HG03039 (cell line): Measurements from ENCODE around the gene TAF1C.
"Not testable (repeated sequence)": the region's sequence is repeated elsewhere in the genome, so short reads cannot be mapped to it uniquely, and the experiment has no call there.

Source experiments
- ATAC-seq: cut with Tn5 transposase; IDR thresholded peaks from one replicate; pipeline ENCODE4 v1.9.1; 2021; ENCODE audit warnings: mild to moderate bottlenecking, moderate library complexity; ENCODE audit not compliant: unreplicated experiment

The TAF1C gene, protein sequence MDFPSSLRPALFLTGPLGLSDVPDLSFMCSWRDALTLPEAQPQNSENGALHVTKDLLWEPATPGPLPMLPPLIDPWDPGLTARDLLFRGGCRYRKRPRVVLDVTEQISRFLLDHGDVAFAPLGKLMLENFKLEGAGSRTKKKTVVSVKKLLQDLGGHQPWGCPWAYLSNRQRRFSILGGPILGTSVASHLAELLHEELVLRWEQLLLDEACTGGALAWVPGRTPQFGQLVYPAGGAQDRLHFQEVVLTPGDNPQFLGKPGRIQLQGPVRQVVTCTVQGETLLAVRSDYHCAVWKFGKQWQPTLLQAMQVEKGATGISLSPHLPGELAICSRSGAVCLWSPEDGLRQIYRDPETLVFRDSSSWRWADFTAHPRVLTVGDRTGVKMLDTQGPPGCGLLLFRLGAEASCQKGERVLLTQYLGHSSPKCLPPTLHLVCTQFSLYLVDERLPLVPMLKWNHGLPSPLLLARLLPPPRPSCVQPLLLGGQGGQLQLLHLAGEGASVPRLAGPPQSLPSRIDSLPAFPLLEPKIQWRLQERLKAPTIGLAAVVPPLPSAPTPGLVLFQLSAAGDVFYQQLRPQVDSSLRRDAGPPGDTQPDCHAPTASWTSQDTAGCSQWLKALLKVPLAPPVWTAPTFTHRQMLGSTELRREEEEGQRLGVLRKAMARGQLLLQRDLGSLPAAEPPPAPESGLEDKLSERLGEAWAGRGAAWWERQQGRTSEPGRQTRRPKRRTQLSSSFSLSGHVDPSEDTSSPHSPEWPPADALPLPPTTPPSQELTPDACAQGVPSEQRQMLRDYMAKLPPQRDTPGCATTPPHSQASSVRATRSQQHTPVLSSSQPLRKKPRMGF

DNA sequence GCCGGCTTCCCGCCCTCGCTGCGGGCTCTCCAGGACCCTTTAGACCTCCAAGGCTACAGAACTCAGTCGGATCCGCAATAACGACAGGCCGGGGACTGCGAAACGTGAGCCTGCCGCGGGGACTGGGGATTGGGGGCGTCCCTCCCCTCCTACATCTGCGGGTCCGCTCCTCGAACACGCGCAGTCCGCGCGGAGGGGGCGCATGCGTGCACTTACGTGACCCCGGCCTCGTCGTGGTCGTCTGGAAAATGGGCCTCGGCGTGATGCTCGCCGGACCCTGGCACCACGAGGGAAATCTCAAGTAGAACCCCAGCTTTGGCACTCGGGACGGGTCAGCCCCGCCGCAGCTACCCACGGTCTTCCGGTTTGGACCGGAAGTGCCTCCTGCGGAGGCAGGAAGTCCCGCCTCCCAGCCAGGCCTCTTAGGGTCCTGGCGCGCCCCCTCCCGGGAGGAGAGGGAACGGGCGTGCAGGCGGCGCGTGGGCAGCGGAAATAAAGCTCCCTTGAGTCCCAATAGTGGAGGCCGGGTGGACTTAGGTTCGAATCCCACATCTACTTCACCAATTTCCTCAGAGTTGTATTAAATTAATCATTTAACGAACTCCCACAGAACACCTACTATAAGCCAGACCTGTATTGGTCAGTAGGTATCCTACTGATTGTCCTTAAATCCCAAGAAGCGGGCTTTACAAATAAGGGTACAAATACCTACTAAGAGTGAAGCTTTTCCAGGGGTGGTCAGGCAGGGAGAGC lies at the start of gene TAF1C:
TSS of gene TAF1C (minus strand) at position 373 of the 753 bp plus-strand sequence. CDS start 2,069 bp downstream, outside the sequence.
- peak; percentile 92 for ATAC-seq

DNA sequence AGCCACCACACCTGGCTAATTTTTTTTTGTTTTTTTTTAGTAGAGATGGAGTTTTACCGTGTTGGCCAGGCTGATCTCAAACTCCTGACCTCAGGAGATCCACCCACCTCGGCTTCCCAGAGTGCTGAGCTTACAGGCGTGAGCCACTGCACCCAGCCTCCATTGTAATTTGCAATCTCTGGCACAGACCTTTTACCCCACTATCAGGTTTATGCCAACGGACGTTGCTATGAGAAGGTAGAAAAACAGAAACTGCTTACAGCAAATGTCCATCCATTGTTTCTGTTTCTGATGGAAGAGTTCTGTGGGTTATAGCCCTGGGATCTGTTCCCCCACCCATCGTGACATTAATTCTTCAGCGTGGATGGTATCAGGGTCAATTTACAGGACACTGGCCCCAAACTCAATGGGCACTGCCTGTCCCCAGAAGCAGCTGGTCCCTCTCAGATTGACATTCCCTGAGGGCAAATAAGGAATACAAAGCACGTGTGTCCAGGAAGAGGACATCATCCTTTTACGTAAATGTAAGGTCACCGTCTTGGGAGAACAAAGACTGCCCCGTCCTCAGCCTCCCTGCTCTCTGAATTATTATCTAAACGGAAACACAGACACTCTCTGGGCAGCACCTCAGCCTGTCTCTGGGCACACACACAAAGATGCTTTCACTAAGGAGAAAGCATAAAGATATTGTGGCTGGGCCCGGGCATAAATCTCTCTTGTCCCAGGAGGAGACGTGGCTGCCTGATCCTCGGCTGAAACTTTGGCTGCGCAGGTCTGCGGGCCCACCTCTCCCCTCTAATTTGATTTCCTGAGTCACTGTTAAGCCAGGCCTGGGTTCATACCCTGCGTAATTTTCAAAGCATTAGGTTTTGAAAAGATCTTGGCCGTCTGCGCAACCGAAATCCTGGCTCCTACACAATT lies 47.7 kb upstream of the TAF1C start:
- ATAC-seq, result no peak

DNA sequence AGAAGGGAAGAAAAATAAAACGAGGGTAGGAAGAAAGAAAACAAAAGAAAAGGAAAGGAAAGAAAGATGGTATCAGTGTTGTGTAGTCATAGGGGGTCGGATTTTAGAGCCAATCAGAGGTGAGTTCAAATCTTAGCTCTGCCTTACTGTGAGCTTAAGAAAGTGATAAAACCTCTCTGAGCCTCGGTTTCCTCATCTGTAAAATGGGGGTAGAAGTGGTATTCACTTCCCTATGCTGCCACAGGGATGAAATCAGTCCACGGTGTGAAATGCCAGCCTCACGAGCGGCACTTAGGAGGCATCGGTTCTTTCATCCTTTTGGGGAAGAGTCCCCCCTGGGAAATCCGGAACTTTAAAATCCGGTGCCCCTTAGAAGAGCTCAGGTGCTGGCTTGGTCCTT lies 46.9 kb upstream of the TAF1C start:
- ATAC-seq, result no peak

DNA sequence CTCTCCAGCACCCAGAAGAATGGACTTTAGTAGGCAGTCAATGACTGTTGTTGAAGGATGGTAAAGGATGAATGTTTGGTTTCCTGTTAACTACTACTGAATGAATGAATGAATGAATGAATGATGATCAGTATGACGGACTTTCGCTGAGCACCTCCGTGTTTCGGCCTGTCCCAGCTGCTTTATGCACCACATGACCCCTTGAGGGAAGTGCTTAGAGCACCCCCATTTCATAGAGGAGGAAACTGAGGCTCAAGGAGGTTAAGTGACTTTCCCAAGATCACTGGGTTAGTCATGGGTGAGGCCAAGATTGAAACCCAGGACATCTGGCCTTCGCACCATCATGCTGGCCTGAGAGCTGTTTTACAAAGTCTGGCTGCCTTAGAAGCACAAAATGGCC lies 46.1 kb upstream of the TAF1C start:
- ATAC-seq, result no peak

DNA sequence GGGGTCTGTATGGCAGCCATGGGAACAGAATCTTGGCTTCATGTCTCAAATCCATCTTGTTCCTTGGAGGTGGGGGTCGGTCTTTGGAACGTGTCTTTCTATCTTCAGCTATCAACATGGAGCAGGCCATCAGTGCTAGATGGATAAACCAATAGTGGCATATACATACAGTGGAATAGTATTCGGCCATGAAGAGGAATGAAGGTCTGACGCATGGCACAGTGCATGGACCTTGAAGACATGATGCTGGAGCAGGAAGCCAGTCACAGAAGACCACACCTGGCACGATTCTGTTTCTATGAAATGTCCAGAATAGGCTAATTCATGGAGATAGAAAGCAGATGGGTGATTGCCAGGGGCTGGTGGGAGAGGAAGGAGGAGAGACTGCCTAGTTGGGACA lies 45.2 kb upstream of the TAF1C start:
- no peak for ATAC-seq

DNA sequence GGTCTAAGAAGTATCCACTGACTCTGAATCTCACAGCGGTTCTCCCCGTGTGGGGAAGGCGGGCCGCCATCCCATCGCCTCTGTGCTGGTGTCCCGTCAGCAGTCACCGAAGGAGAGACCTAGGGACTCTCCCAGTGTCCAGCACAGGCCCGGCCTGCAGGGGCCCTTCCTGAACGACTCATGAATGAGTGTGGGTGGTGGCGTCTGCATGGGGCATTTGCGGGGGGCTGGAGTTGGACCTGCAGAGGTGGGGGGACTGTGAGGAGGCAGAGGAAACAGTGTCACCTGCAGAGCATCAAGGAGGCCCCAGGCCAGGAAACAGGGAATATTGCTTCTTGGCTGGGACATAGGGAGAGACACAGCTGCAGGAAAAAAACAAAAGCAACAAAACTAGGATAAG lies 42.6 kb upstream of the TAF1C start:
- ATAC-seq, result no peak

DNA sequence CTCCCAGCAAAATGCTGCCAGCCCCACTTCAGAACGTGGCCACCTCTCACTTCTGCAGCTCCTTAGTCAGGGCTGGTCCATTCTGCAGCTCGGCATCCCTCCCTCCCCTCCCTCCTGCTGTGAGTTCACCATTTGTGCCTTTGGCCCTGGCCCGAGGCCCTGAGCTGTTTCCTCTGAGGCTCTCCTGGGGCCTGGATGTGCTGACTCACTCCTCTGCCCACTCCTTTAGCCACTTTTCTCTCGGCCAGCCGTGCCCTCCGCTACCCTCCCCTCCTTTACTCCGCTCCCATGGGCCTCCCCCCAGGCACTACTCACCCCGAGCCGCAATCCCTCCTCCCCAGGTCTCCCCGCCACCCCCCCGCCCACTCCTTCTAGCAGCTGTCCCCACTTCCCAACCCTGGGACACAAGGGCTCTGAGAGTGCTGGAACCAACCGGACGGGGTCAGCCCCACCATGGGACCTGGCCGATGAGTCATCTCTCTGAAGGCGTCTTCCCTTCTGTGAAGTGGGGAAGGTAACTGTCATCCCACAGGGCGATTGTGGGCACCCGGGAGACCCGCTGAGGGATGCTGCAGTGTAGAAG lies 41.5 kb upstream of the TAF1C start:
- no peak for ATAC-seq

DNA sequence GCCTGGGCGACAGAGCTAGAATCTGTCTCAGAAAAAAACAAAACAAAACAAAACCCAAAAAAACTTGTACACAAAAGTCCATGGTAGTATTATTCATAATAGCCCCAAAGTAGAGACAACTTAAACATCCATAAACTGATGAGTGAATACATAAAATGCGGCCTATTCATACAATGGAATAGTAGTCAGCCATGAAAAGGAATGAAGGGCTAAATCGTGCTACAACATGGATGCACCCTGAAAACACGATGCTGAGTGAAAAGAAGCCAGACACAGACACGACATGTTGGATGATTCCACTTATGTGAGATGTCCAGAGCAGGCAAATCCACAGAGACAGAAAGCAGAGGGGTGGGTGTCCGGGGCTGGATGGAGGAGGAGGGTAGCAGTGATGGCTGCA lies 40.7 kb upstream of the TAF1C start:
- ATAC-seq, result no peak

DNA sequence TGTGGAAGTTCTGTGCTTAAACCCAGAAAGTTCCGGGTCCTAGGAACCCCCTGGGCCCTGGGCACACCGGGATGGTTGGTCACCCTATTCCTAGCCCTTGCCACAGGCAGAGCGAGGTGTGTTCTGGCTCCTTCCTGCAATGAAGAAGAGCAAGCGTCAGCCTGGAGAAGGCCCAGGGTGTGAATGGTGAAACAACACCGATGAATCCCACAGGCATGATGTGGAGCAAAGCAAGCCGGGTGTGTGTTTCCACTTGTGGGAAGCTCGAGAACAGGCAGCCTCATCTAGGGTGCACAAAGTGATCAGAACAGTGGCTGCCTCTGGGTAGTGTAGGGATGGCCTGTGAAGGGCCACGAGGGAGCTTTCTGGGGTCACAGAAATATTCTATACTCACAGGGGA lies 39.2 kb upstream of the TAF1C start:
- ATAC-seq, result no peak

DNA sequence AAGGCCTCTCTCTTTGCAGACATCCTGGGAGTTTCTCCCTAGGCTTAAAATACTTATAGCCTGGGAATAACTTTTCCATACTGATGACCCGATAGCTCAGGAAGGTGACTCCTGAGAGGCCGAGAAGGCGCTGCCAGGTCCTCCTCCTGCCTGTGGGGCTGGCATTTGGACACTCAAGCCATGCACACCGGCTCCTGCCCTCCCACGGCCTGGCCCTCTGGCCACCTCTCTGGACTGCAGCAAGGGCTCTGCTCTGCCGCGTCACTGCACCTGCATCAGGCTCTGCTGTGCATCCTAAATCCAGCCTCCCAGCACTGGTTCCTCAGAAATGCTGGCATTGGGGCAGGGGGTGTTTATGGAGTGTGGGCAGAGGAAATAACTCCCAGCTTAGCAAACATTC lies 38.7 kb upstream of the TAF1C start:
- ATAC-seq, result no peak

DNA sequence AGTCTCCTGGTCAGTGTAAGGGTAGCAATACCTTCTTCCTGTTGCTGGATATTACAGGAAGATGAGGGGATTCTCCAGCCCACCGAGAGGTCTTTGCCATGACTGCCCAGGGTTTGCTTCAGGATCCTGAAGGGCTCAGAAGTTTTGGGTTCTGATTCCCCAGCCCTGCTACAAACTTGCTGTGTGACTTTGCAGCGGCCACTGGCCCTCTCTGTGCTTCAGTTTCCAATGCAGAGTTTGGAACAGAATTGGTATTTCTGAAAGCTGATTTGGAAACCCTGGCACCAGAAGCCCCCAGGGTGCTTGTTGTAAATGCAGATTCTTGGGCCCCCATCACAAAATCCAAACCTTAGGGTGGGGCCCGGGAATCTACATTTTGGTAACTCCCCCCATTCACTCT lies 38.3 kb upstream of the TAF1C start:
- no peak for ATAC-seq

DNA sequence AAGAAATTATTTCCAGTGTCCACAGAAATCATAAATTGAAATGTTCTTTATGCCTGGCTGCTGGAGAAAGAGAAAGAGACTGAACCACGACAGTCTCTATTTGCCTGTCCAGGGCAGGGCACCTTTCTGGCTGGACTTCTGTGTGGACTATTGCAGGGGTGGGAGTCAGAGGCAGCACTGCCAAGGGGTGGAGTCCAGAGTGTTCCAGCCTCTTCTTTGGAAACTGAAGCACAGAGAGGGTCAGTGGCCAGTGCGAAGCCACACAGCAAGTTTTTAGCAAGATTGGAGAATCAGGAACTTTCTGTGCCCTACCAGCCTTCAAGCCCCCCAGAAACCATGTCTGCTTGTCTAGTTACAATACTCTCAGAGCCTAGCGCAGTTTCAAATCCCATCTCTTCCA lies 37.7 kb upstream of the TAF1C start:
- no peak for ATAC-seq

DNA sequence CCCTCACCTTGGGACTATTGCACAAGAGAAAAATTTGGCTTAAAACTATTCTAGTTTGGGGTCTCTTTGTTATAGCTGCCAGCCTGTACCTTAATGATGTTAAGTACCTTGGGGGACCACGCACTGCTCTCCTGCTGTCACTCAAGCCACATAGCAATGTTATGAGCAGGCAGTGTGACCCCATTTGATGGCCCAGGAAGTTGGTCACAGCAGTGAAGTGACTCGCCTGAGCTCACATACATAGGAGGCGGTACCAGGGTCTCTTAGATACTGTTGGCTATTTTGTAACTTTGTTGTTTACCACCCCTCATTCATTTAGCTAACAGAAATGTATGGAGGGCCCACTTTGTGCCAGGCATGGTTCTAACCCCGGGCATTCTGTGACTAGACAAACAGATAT lies 36.6 kb upstream of the TAF1C start:
- no peak for ATAC-seq

DNA sequence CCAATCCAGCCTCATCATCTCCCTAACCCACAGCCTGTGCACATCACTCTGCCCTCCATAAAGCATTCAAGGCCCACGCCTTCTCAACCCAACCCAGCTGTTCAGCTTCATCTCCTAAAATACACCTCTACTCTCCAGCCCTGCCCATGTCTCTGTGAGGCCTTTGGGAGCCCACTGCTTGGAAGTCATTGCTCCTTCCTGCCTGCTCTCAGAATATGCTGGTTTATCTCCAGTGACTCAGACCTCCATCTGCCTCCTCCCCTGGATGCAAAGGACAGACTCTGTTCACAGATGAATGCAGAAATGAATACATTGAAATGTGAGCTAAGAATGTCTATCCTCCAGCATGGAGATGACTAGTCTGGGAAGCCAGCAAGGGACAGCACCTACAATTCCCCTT lies 34.0 kb upstream of the TAF1C start:
- no peak for ATAC-seq

DNA sequence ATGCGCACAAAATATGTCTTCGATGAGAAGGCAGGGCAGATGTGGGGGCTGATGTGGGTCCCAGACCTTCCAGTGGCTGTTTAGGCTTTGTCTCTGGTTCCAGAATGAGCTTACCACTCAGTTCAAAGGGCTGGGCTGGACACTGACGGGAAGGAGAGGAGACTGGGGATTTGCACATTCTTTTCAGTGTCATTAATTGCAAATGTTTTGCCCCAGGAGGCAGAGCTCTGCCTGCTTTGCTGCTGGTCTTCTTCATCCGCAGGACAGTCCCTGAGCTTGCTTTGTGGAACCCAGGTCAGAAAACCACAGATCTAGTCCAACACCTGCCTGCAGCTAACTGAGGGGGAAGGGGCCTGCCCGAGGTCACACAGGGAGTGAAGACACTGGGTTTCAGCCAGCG lies 32.1 kb upstream of the TAF1C start:
- no peak for ATAC-seq

DNA sequence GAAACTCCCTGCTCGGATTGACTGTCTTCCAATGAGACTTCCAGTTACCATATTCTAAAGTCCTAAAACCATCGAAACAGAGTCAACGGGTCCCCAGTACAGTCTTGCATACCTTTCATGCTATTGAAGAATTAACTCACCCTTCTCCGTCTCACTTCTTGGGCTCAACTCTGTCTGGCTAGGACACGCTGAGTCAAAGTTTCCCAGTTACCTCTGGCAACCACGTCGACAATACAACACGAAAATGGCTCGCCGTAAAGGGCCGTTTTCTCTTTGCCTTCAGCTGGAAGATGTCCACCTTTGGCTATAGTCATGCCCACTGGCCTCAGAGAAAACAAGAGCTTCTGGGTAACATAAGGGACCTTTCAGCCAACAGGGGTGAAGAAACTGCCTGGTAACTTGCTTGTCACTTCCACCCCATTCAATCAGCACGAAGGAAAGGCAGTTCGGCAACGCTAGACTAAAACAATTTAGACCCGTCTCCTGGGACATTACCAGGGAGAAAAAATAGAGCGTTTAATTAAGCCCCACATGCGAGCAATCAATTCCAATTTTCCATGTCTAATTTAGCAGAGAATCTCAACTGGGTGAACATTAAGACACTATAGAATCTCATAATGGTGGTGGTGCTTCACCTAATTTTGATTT lies 31.4 kb upstream of the TAF1C start:
- ATAC-seq, result no peak

DNA sequence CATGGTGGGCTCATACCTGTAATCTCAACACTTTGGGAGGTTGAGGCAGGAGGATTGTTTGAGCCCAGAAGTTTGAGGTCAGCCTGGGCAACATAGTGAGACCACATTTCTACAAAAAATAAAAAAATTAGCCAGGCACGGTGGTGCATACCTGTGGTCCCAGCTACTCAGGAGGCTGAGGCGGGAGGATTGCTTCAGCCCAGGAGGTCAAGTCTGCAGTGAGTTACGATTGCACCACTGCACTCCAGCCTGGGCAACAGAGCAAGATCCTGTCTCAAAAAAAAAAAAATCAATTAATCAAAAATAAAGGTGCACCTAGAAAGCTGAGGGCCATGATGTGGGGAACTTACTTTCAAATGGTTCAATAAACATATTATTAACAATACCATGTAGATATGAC lies 29.3 kb upstream of the TAF1C start:
- ATAC-seq, result not testable (repeated sequence)

DNA sequence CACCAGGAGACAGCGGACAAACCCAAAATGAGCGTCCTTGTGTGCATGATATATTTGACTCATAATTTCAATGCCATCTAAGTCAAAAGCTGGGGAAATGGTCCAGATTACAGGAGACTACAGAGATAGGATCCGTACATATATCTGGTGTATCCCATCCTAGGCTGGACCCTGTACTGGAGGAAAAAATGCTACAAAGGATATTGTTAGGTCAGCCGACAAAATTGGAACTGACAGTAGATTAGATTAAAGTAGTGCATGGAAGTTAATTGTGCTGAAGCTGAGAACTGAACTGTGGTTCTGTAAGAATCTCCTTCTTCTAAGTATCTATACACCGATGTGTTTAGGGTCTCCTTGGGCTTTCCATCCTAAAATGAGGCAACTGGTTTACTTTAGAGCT lies 28.7 kb upstream of the TAF1C start:
- ATAC-seq, result no peak

DNA sequence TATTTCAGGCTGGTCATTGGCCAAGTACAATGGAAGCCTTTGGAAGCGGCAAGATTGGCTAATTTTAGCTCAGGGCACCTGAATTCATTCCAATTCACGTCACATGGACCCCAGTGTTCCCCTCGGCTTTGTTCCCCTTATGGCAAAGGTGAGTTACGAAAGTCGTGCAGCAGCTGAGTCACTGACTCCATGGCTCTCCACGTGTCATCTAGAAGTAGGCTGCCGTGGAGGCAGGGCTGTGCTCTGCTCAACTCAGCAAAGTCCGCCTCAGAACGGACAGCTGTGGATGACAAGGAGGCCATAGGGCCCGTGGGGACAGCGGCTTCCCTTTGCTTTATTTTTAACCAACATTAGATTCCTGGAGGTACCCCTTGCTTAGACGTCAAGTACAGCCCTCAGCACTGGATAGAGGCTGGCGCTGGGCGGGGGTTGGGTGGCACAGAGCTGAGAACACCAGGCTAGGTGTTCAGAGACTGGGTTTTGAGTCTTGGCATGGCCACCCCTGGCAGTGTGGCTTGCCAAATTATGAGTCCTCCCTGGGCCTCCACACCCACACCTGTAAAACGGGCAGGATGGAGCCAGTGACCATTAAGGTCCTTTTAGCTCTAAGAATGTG lies 27.7 kb upstream of the TAF1C start:
- no peak for ATAC-seq
